ENCODE results near the gene OPN1MW2.
"Not testable (repeated sequence)": the region's sequence is repeated elsewhere in the genome, so short reads cannot be mapped to it uniquely, and the experiment has no call there.

DNA sequence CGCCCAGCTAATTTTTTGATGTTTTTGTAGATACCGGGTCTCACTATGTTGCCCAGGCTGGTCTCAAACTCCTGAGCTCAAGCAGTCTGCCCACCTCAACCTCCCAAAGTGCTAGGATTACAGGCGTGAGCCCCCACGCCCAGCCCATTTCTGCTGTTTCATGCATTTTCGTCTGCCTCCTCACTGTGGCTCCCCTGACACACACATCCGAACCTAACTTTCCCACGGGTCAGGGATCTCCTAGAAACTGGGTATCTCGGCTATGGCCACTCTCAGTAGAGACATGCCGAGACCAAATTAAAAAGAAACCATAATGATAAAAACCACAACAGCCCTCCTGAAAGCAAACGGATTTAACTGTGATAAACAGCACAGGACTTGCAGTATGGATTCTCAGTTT lies 28.5 kb downstream of the OPN1MW2 start:
- not testable (repeated sequence) for TF ChIP-seq POLR2A (IDR thresholded peaks at IDR 0.05; ENCODE audit: low read depth, low read length); POLR2AphosphoS5 (IDR thresholded peaks at IDR 0.05; ENCODE audit: low read depth, low read length); PAX5 (IDR thresholded peaks at IDR 0.05; ENCODE audit: insufficient read depth, low read length, severe bottlenecking)
